ENCODE data around the gene TRIM65.

GRCh38 chr17:75902406-75902805, 5.7 kb upstream of the TRIM65 start:
- TF ChIP-seq, protein P1, sequence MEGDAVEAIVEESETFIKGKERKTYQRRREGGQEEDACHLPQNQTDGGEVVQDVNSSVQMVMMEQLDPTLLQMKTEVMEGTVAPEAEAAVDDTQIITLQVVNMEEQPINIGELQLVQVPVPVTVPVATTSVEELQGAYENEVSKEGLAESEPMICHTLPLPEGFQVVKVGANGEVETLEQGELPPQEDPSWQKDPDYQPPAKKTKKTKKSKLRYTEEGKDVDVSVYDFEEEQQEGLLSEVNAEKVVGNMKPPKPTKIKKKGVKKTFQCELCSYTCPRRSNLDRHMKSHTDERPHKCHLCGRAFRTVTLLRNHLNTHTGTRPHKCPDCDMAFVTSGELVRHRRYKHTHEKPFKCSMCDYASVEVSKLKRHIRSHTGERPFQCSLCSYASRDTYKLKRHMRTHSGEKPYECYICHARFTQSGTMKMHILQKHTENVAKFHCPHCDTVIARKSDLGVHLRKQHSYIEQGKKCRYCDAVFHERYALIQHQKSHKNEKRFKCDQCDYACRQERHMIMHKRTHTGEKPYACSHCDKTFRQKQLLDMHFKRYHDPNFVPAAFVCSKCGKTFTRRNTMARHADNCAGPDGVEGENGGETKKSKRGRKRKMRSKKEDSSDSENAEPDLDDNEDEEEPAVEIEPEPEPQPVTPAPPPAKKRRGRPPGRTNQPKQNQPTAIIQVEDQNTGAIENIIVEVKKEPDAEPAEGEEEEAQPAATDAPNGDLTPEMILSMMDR (IDR thresholded peaks at IDR 0.05 in 4 of 5, conservative IDR thresholded peaks at IDR 0.05 in 1 of 5), result no peak
- no peak for TF ChIP-seq POLR2A (IDR thresholded peaks at IDR 0.05)
